Kidney (tissue), 14 donors: Measurements from ENCODE around the gene BMP3. TPM values are rescaled to one million over a fixed set of nuclear protein-coding genes. Genes with fewer than 3 reads are reported as not detected.

ENCODE experiments used
- DNase-seq, 5 donors: peaks; one replicate each; pipeline ENCODE4 v3.0.0-alpha.2; 2013 to 2020
- FAIRE-seq: peaks from 2 replicates; lab custom pipeline; 2012; peaks lifted over from hg19 to GRCh38; lab: Jason Lieb, UNC
- H3K27ac ChIP-seq, 2 donors: one replicate each; pipeline ENCODE4 v1.7.0; 2013; ENCODE audit warnings: low read depth in 2 of 2, low read length in 2 of 2, inconsistent platforms in 1 of 2
- H3K27me3 ChIP-seq: one replicate; pipeline ENCODE4 v1.7.1; 2013; ENCODE audit warnings: low read length, inconsistent platforms; ENCODE audit not compliant: control insufficient read depth, insufficient read depth
- H3K36me3 ChIP-seq, 3 donors: one replicate each; pipeline versions ENCODE4 v1.7.0 to v1.7.1; 2013; ENCODE audit warnings: low read length in 3 of 3, control low read depth in 1 of 3, inconsistent platforms in 1 of 3; ENCODE audit not compliant: insufficient read depth in 3 of 3, control insufficient read depth in 2 of 3
- H3K4me1 ChIP-seq, 3 donors: one replicate each; pipeline versions ENCODE4 v1.7.0 to v1.7.1; 2013; ENCODE audit warnings: low read length in 3 of 3, inconsistent platforms in 1 of 3, low read depth in 1 of 3; ENCODE audit not compliant: control insufficient read depth in 2 of 3, insufficient read depth in 2 of 3
- H3K4me3 ChIP-seq, 3 donors: one replicate each; pipeline versions ENCODE4 v1.7.0 to v1.8.1; 2013; ENCODE audit warnings: low read length in 3 of 3, control low read depth in 1 of 3, inconsistent platforms in 1 of 3
- H3K9ac ChIP-seq, 3 donors: one replicate each; pipeline versions ENCODE4 v1.7.0 to v1.7.1; 2013; ENCODE audit warnings: low read length in 3 of 3, control low read depth in 1 of 3, inconsistent platforms in 1 of 3
- H3K9me3 ChIP-seq, 3 donors: one replicate each; pipeline versions ENCODE4 v1.7.0 to v1.7.1; 2013; ENCODE audit warnings: low read length in 3 of 3, control low read depth in 1 of 3, inconsistent platforms in 1 of 3; ENCODE audit not compliant: control insufficient read depth in 2 of 3, insufficient read depth in 1 of 3
- intact Hi-C: fragments of 100-400 bp; cut with DNase I; formaldehyde crosslinking; loops from one replicate; pipeline ENCODE4 v1.11.1; 2022
- polyA plus RNA-seq: library from polyadenylated mRNA; stranded (reverse); fragments of 350-450 nt; fragmentation: Illumina TruSeq; extraction: RNeasy Lipid Tissue Mini Kit (QIAGEN cat#74804); gene quantifications from one replicate; pipeline ENCODE4 v1.2.3, GENCODE V29; 2014; ENCODE audit warnings: low read depth, low replicate concordance; ENCODE audit not compliant: insufficient read depth
- total RNA-seq: library from RNA; stranded (reverse); fragmentation: NEBNext Ultra II Directional; extraction: Animal tissue kit (Norgen Biotek cat#: 25700); gene quantifications from one replicate; pipeline ENCODE4 v1.2.1, GENCODE V29; 2021
- TF ChIP-seq, protein P1 (sequence below): IDR thresholded peaks from 3 replicates; pipeline ENCODE4 v1.5.1; 2012; ENCODE audit warnings: mild to moderate bottlenecking, moderate library complexity, borderline replicate concordance; ENCODE audit not compliant: insufficient read depth; ENCODE audit errors: extremely low read depth
- donor health status: control.
- donor health status: control.
- donor health status: control.
- donor health status: control.
- donor health status: control.
- donor health status: DM: yes; HTN: yes; CAD: no.
- donor health status: Normal renal cell carcinoma (clear cell type).

Gene BMP3
- total and polyA plus RNA-seq, 2 donors from 2014 or later, result 0.28 TPM; not detected in 1

DNA sequence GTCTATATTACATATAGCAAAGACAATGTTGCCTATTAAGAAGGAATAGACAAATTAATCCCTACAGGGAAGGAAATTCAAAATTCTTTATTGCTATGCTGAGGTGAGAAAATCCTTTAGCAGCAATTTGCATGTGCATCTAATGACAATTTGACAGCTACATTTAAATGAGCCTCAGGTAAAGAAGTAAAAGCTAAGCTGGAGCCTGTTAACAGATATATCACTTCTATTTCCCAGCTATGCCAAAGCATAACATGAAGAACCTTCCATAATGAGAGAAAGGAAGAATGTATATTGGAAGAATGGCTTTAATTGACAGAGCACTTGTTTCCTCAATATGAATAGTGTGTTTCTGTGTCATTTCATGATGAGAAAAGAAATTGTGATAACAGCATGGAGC is 71.6 kb downstream of the BMP3 start:
- no peaks in the 10 kb centered on the region for H3K36me3 ChIP-seq
- intact Hi-C loops, result no loop called here
- no peaks in the 10 kb centered on the region for H3K4me1 ChIP-seq
- no peak overlapping the region for H3K27ac ChIP-seq
- no peak overlapping the region for H3K4me3 ChIP-seq
- no peaks in the 10 kb centered on the region for H3K27me3 ChIP-seq
- TF ChIP-seq, protein P1, sequence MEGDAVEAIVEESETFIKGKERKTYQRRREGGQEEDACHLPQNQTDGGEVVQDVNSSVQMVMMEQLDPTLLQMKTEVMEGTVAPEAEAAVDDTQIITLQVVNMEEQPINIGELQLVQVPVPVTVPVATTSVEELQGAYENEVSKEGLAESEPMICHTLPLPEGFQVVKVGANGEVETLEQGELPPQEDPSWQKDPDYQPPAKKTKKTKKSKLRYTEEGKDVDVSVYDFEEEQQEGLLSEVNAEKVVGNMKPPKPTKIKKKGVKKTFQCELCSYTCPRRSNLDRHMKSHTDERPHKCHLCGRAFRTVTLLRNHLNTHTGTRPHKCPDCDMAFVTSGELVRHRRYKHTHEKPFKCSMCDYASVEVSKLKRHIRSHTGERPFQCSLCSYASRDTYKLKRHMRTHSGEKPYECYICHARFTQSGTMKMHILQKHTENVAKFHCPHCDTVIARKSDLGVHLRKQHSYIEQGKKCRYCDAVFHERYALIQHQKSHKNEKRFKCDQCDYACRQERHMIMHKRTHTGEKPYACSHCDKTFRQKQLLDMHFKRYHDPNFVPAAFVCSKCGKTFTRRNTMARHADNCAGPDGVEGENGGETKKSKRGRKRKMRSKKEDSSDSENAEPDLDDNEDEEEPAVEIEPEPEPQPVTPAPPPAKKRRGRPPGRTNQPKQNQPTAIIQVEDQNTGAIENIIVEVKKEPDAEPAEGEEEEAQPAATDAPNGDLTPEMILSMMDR, result no peak
- FAIRE-seq (no peak), DNase-seq (no peak)
- H3K9me3 ChIP-seq, result no peaks in the 10 kb centered on the region
- no peak overlapping the region for H3K9ac ChIP-seq

DNA sequence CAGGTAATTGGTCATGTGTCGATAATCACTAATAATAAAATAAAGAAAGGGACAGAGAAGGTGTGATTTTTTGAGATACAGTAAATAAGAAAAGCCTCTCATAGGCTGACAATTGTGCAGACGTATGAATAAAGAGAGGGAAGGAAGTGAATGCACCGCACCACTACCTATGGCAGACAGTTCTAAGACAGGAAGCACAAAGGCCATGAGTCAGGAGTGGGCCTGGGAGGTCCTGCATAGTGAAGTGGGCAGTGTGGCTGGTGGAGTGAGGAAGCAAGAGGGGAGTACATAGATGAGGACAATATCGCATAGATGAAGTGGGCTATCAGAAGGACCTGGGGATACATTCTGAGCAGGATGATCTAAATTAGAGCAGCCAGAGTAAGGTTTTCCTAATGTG is 75.6 kb downstream of the BMP3 start:
- DNase-seq, result no peak
- intact Hi-C loops, result no loop called here
- TF ChIP-seq, protein P1, result no peak
- FAIRE-seq, result no peak
- H3K4me3 ChIP-seq, result no peak overlapping the region
- no peaks in the 10 kb centered on the region for H3K36me3 ChIP-seq
- no peaks in the 10 kb centered on the region for H3K9me3 ChIP-seq
- H3K9ac ChIP-seq, result no peak overlapping the region
- no peak overlapping the region for H3K27ac ChIP-seq
- no peaks in the 10 kb centered on the region for H3K27me3 ChIP-seq
- H3K4me1 ChIP-seq, result no peaks in the 10 kb centered on the region

Other genes with a start within 250 kb of the BMP3 start
- gene PRKG2, start 184.5 kb downstream of the BMP3 start, total RNA-seq, result 1.4 TPM
- 0.54 TPM for gene PRKG2, start 184.5 kb downstream of the BMP3 start, polyA plus RNA-seq